K562 (cell line): ENCODE results near the gene NF2. TPM values are rescaled to one million over a fixed set of nuclear protein-coding genes. Genes with fewer than 3 reads are reported as not detected.

Experiments used
- ATF7 ChIP-seq: fragments of 450-650 bp; IDR thresholded peaks from 2 replicates; pipeline ENCODE4 v1.7.1; 2014; ENCODE audit warnings: mild to moderate bottlenecking, moderate library complexity
- CEBPG ChIP-seq, 3 experiments: fragments of 200-800 bp in 1 of 3; sonication (Bioruptor generic) in 1 of 3; sonication (generic) in 1 of 3; formaldehyde crosslinking in 1 of 3; IDR thresholded peaks in 2 of 3; conservative IDR thresholded peaks in 1 of 3; 2 replicates each; pipeline versions ENCODE4 v1.6.1 to v1.8.0; 2016 to 2022; ENCODE audit warnings: missing compliant biosample characterization in 2 of 3, missing genetic modification characterization in 2 of 3, mild to moderate bottlenecking in 1 of 3, missing genetic modification reagents in 1 of 3
- E4F1 ChIP-seq: fragments of 250-450 bp; sonication (Bioruptor Pico); IDR thresholded peaks from 2 replicates; pipeline ENCODE4 v1.5.0; 2021; ENCODE audit warnings: mild to moderate bottlenecking, borderline replicate concordance
- ELF2 ChIP-seq: fragments of 250-450 bp; sonication (Bioruptor Pico); IDR thresholded peaks from 2 replicates; pipeline ENCODE4 v1.5.0; 2021; ENCODE audit warnings: mild to moderate bottlenecking
- ESRRB ChIP-seq: fragments of 250-450 bp; sonication (Bioruptor Pico); IDR thresholded peaks from 2 replicates; pipeline ENCODE4 v1.5.0; 2020; ENCODE audit warnings: mild to moderate bottlenecking, moderate library complexity, borderline replicate concordance
- GTF2A2 ChIP-seq: IDR thresholded peaks from 2 replicates; pipeline ENCODE4 v1.6.1; 2016; ENCODE audit warnings: mild to moderate bottlenecking, missing genetic modification characterization, missing compliant biosample characterization
- KDM1A ChIP-seq, 2 experiments: fragments of 450-650 bp; IDR thresholded peaks; 2 replicates each; pipeline ENCODE4 v1.6.1; 2016; ENCODE audit warnings: mild to moderate bottlenecking in 2 of 2
- MAFF ChIP-seq: IDR thresholded peaks from 2 replicates; pipeline ENCODE4 v1.6.1; 2012; ENCODE audit warnings: low read length, improper control_type of control experiment
- MTF1 ChIP-seq: fragments of 250-450 bp; sonication (Bioruptor Pico); IDR thresholded peaks from 2 replicates; pipeline ENCODE4 v1.9.0; 2021; ENCODE audit warnings: moderate library complexity, mild to moderate bottlenecking, inconsistent platforms, borderline replicate concordance
- MYC ChIP-seq, 2 experiments: fragments of 250-450 bp in 1 of 2; sonication (Bioruptor Pico) in 1 of 2; IDR thresholded peaks; 2 replicates each; pipeline versions ENCODE4 v1.5.1 to v1.6.1; 2012 to 2021; ENCODE audit warnings: low read depth in 2 of 2, borderline replicate concordance in 1 of 2, improper control_type of control experiment in 1 of 2, low read length in 1 of 2, mild to moderate bottlenecking in 1 of 2, moderate library complexity in 1 of 2
- NCOA4 ChIP-seq: fragments of 450-650 bp; IDR thresholded peaks from 2 replicates; pipeline ENCODE4 v1.6.1; 2018; ENCODE audit warnings: mild to moderate bottlenecking; ENCODE audit not compliant: partially characterized antibody
- NCOR1 ChIP-seq: fragments of 450-650 bp; IDR thresholded peaks from 2 replicates; pipeline ENCODE4 v1.6.1; 2016; ENCODE audit warnings: mild to moderate bottlenecking, moderate library complexity
- NFIC ChIP-seq: fragments of 450-650 bp; IDR thresholded peaks from 2 replicates; pipeline ENCODE4 v1.6.1; 2017; ENCODE audit warnings: mild to moderate bottlenecking, inconsistent platforms
- NKRF ChIP-seq: fragments of 450-650 bp; IDR thresholded peaks from 2 replicates; pipeline ENCODE4 v1.6.1; 2016; ENCODE audit warnings: borderline replicate concordance
- PYGO2 ChIP-seq: fragments of 450-650 bp; IDR thresholded peaks from 2 replicates; pipeline ENCODE4 v1.6.1; 2016; ENCODE audit warnings: mild to moderate bottlenecking, missing genetic modification characterization, moderate library complexity, missing compliant biosample characterization
- SRSF1 ChIP-seq: fragments of 200-400 bp; formaldehyde crosslinking; IDR thresholded peaks from 2 replicates; pipeline ENCODE4 v1.6.1; 2017; ENCODE audit warnings: mild to moderate bottlenecking, low read depth, low read length, moderate library complexity
- TCF3 ChIP-seq: sonication (generic); formaldehyde crosslinking; IDR thresholded peaks from 2 replicates; pipeline ENCODE4 v1.4.0; 2020; ENCODE audit warnings: mild to moderate bottlenecking, missing genetic modification reagents
- TSC22D4 ChIP-seq: fragments of 450-650 bp; IDR thresholded peaks from 2 replicates; pipeline ENCODE4 v1.6.1; 2016; ENCODE audit warnings: missing genetic modification characterization, missing biosample characterization, control low read depth
- ZFP30 ChIP-seq: fragments of 250-450 bp; sonication (Bioruptor Pico); IDR thresholded peaks from 2 replicates; pipeline ENCODE4 v1.8.0; 2022; ENCODE audit warnings: moderate library complexity, mild to moderate bottlenecking, inconsistent platforms, borderline replicate concordance
- ZNF12 ChIP-seq: sonication (generic); formaldehyde crosslinking; IDR thresholded peaks from 2 replicates; pipeline ENCODE4 v1.4.0; 2020; ENCODE audit warnings: mild to moderate bottlenecking, missing genetic modification reagents
- ZNF239 ChIP-seq: fragments of 250-450 bp; sonication (Bioruptor Pico); IDR thresholded peaks from 2 replicates; pipeline ENCODE4 v1.4.0; 2020; ENCODE audit warnings: mild to moderate bottlenecking
- ZNF764 ChIP-seq: fragments of 250-450 bp; sonication (Bioruptor Pico); IDR thresholded peaks from 2 replicates; pipeline ENCODE4 v1.4.0; 2020; ENCODE audit warnings: low read depth, mild to moderate bottlenecking, moderate library complexity
- ZNF766 ChIP-seq: fragments of 200-800 bp; sonication (Bioruptor generic); conservative IDR thresholded peaks from 2 replicates; pipeline ENCODE4 v1.6.1; 2016; ENCODE audit warnings: missing genetic modification characterization, missing compliant biosample characterization
- polyA plus RNA-seq, 8 experiments: library from polyadenylated mRNA; depleted of rRNA in 4 of 8; stranded (reverse) in 5 of 8; unstranded in 3 of 8; fragments of >200 nt; fragmentation: Nextera tagmentation in 2 of 8; fragmentation: Illumina TruSeq in 1 of 8; extraction: Ambion mirVana in 2 of 8; extraction: Trizol in 1 of 8; gene quantifications; 2 replicates each; pipeline versions ENCODE4 v1.2.1 to v1.2.3, GENCODE V29; 2011 to 2014; ENCODE audit warnings: inconsistent platforms in 1 of 8, missing spikeins in 1 of 8
- total RNA-seq, 7 experiments: library from RNA; depleted of rRNA in 6 of 7; stranded (reverse); fragments of >200 nt in 6 of 7; fragmentation: Illumina TruSeq in 2 of 7; extraction: Trizol in 2 of 7; gene quantifications; 2 replicates each; pipeline versions ENCODE4 v1.2.1 to v1.2.3, GENCODE V29; 2011 to 2021; ENCODE audit warnings: low replicate concordance in 1 of 7

Gene NF2
- total and polyA plus RNA-seq, 9 of the 15 experiments (the other 6 are each of a cell fraction or from before 2014, with no cell fraction given) = 2.2 to 32.5 (median 15.2) TPM

DNA sequence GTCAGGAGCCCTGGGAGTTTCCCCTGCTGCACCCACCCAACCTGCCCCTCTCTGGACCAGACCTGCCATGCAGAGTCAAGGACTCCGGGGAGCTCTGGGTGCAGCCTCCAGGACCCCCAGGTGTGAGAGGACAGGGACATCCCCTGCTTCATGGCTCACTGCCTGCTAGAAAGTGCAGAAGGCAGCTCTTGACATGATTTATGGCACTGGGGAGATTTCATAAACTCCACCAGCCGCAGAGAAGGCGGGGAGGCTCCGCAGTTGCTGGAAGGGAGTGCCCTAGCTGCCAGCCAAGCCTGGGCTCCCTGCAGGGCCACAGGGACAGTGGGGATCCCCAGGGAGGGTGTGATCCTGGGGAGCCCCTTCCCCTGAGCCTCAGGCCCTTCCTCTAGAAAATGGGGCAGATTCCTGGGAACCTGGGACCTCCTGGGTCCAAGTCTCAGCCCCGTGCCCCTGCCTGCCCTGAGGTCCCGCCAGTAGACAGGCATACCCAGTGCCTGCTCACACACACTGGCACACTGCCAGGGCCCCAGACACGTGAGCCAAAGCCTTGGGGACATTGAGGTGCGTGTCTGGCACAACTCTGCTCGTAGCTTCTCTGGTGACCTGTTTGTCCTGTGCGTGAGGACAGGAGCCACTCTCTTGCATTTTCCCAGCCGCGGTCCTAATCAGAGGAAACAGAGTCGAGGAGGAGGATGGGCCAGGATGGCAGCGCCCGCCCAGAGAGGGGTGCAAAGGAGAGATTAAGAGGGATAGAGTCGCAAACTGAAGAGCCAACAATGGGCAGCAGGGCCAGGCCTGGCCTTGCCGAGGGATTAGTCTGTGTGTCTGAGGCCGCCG lies 130.1 kb downstream of the NF2 start (continued):
- TF ChIP-seq MYC (IDR thresholded peaks at IDR 0.05; ENCODE audit: low read depth, low read length) (no peak), MYC (CRISPR knock-in tag; IDR thresholded peaks at IDR 0.05; ENCODE audit: borderline replicate concordance, low read depth) (no peak), ESRRB (no peak), ELF2 (CRISPR knock-in tag) (no peak), ZNF12 (no peak), TCF3 (peak; percentile 76), NKRF (no peak), ATF7 (no peak), NCOA4 (no peak), KDM1A (IDR thresholded peaks at IDR 0.05) (no peak), MAFF (no peak), ZNF766 (no peak), GTF2A2 (tag) (no peak), MTF1 (CRISPR knock-in tag) (no peak), ZFP30 (CRISPR knock-in tag) (no peak), SRSF1 (no peak), NFIC (peak; percentile 68), ZNF239 (CRISPR knock-in tag) (no peak), CEBPG (CRISPR knock-in tag; IDR thresholded peaks at IDR 0.05) (no peak), CEBPG (tag; conservative IDR thresholded peaks at IDR 0.05 in 1 of 2, IDR thresholded peaks at IDR 0.05 in 1 of 2) (no peak), TSC22D4 (tag) (no peak), NCOR1 (peak; percentile 81), E4F1 (CRISPR knock-in tag) (no peak), ZNF764 (CRISPR knock-in tag) (no peak), PYGO2 (tag) (no peak)
